IPS-15b (cell line): ENCODE measurements around the gene ZDHHC5.
A peak's percentile ranks its signal among the peaks of the same experiment; 100 is the strongest.

Experiments
- H3K27me3 ChIP-seq: one replicate; pipeline ENCODE4 v1.6.1; 2013; ENCODE audit warnings: low read length; ENCODE audit not compliant: control insufficient read depth, insufficient read depth
- H3K36me3 ChIP-seq: one replicate; pipeline ENCODE4 v1.6.1; 2013; ENCODE audit warnings: low read length; ENCODE audit not compliant: control insufficient read depth, insufficient read depth
- H3K4me1 ChIP-seq: one replicate; pipeline ENCODE4 v1.6.1; 2013; ENCODE audit warnings: mild to moderate bottlenecking, low read length; ENCODE audit not compliant: control insufficient read depth, insufficient read depth
- H3K4me3 ChIP-seq: one replicate; pipeline ENCODE4 v1.5.1; 2013; ENCODE audit warnings: low read depth, low read length
- H3K9ac ChIP-seq: one replicate; pipeline ENCODE4 v1.6.1; 2013; ENCODE audit warnings: low read depth, mild to moderate bottlenecking, low read length
- H3K9me3 ChIP-seq: one replicate; pipeline ENCODE4 v1.6.1; 2013; ENCODE audit warnings: mild to moderate bottlenecking, low read length; ENCODE audit not compliant: control insufficient read depth, insufficient read depth

Gene ZDHHC5

GRCh38 chr11:57653163-57653562, 14.8 kb upstream of the ZDHHC5 start:
- Histone ChIP-seq H3K4me3 (no peak overlapping the region), H3K9ac (no peak overlapping the region), H3K9me3 (no peaks in the 10 kb centered on the region), H3K36me3 (no peaks in the 10 kb centered on the region), H3K27me3 (no peaks in the 10 kb centered on the region), H3K4me1 (peaks cover 22% of the 10 kb centered on the region)

DNA sequence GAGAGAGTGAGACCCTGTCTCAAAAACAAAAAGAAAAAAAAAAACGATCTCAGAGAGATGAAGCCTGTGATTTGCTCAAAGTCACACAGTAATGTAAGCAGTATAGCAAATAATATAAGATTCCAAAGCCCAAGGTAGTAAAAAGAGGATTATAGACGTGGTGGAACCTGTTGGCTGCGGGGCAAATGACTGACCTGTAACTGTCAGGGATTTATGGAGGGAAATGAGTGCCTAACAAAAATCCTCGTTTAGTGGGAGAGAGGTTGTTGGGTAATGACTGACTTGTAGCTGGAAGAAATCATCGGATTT, 11.1 kb upstream of the ZDHHC5 start:
- Histone ChIP-seq H3K4me1 (peaks cover 3% of the 10 kb centered on the region), H3K36me3 (peaks cover 9% of the 10 kb centered on the region), H3K27me3 (no peaks in the 10 kb centered on the region), H3K4me3 (peak overlapping the region; percentile 80), H3K9ac (no peak overlapping the region), H3K9me3 (no peaks in the 10 kb centered on the region)

DNA sequence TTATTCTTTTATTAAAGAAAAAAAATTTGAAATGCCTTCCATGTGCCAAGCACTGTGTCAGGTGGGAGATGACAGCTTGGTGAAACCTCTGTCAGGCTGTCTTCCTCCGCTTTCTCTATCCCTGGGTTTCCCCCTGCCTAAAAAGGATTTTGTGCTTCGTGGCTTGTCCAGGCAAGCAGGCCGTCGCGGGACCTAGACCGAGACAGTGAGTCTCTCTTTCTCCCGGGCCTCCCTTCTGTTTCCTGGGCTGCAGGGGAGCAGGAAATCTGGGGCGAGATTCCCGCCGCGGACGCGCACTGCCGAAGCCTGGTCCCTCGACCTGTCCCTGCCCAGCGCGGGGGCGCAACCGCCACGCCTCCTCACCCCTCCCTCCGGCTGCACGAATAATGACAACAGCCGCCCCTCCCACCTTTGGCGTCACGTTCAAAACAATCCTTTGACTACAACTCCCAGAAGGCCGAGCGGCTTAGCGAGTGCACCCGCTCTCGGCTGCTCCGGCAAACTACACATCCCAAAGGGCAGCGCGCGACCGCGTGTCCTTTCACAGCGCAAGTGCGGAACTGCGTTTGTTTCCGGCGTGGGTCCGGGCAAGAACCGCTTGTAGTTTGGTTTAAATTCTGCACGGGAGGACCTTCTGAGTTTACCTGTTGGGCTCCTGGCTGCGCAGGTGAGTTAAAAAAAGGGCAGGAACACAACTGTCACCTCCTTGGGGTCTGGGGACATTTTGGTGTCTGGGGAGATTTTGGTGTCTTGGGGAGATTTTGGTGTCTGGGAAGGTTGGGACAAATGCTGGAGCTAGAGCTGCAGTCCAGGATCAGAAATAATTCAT, 10.5 kb upstream of the ZDHHC5 start, which contains the start of gene CLP1:
Gene CLP1 (plus strand): TSS at position 569 of the 829 bp plus-strand sequence. CDS start 1,715 bp downstream, outside the sequence.
- Histone ChIP-seq H3K27me3 (no peaks in the 10 kb centered on the region), H3K9ac (peak within 1 kb of the TSS; percentile 47), H3K9me3 (no peaks in the 10 kb centered on the region), H3K36me3 (peaks cover 9% of the 10 kb centered on the region), H3K4me3 (peak within 1 kb of the TSS; percentile 80), H3K4me1 (peaks cover 3% of the 10 kb centered on the region)

GRCh38 chr11:57658023-57658361, 9.9 kb upstream of the ZDHHC5 start:
- H3K4me3 ChIP-seq: peak overlapping the region; percentile 80
- no peaks in the 10 kb centered on the region for H3K9me3 ChIP-seq
- peak overlapping the region; percentile 47 for H3K9ac ChIP-seq
- peaks cover 2% of the 10 kb centered on the region for H3K4me1 ChIP-seq
- H3K27me3 ChIP-seq: no peaks in the 10 kb centered on the region
- peaks cover 9% of the 10 kb centered on the region for H3K36me3 ChIP-seq

DNA sequence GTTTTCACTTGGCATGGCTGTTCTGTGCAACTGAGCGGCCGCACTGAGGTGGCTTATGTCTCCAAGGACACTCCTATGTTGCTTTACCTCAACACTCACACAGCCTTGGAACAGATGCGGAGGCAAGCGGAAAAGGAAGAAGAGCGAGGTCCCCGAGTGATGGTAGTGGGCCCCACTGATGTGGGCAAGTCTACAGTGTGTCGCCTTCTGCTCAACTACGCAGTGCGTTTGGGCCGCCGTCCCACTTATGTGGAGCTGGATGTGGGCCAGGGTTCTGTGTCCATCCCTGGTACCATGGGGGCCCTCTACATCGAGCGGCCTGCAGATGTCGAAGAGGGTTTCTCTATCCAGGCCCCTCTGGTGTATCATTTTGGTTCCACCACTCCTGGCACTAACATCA, 8.2 kb upstream of the ZDHHC5 start:
- Histone ChIP-seq H3K4me3 (no peak overlapping the region), H3K27me3 (no peaks in the 10 kb centered on the region), H3K4me1 (no peaks in the 10 kb centered on the region), H3K36me3 (peaks cover 9% of the 10 kb centered on the region), H3K9ac (no peak overlapping the region), H3K9me3 (no peaks in the 10 kb centered on the region)

GRCh38 chr11:57662893-57663292, 5.0 kb upstream of the ZDHHC5 start:
- H3K9ac ChIP-seq: no peak overlapping the region
- H3K27me3 ChIP-seq: no peaks in the 10 kb centered on the region
- peaks cover 9% of the 10 kb centered on the region for H3K36me3 ChIP-seq
- H3K9me3 ChIP-seq: no peaks in the 10 kb centered on the region
- no peak overlapping the region for H3K4me3 ChIP-seq
- no peaks in the 10 kb centered on the region for H3K4me1 ChIP-seq

- Histone ChIP-seq H3K4me3 (no peak overlapping the region), H3K9ac (no peak overlapping the region), H3K36me3 (peaks cover 9% of the 10 kb centered on the region)
These were observed 3.9 kb upstream of the ZDHHC5 start for GRCh38 chr11:57663975-57664374.

GRCh38 chr11:57667117-57667735, 688 bp upstream of the ZDHHC5 start:
- Histone ChIP-seq H3K4me1 (peaks cover 3% of the 10 kb centered on the region), H3K9ac (peak overlapping the region; percentile 100), H3K36me3 (no peaks in the 10 kb centered on the region), H3K4me3 (peak overlapping the region; percentile 97), H3K9me3 (no peaks in the 10 kb centered on the region), H3K27me3 (no peaks in the 10 kb centered on the region)

More at GRCh38 chr11:57663975-57664374, 3.9 kb upstream of the ZDHHC5 start:
- Histone ChIP-seq H3K27me3 (no peaks in the 10 kb centered on the region), H3K4me1 (no peaks in the 10 kb centered on the region), H3K9me3 (no peaks in the 10 kb centered on the region)

DNA sequence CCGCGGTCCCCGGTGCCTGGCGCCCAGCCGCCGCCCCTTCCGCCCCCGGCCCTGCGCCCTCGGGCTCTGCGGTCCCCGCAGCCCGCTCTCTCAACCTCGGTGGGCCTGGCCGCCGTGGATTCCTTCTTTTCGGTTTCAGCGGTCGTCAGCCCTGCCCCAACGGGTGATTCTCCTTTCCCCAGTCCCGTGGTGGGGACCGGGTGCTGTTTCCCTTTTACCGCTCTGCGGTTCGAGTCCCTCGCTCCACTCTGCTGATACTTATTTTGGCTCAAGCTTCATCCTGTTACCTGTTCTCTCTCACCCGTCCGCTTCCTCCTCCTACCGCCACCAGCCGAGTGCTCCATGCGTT, 494 bp downstream of the ZDHHC5 start:
- Histone ChIP-seq H3K4me3 (peak overlapping the region; percentile 97), H3K27me3 (no peaks in the 10 kb centered on the region), H3K4me1 (peaks cover 3% of the 10 kb centered on the region), H3K36me3 (no peaks in the 10 kb centered on the region), H3K9me3 (no peaks in the 10 kb centered on the region), H3K9ac (peak overlapping the region; percentile 100)

DNA sequence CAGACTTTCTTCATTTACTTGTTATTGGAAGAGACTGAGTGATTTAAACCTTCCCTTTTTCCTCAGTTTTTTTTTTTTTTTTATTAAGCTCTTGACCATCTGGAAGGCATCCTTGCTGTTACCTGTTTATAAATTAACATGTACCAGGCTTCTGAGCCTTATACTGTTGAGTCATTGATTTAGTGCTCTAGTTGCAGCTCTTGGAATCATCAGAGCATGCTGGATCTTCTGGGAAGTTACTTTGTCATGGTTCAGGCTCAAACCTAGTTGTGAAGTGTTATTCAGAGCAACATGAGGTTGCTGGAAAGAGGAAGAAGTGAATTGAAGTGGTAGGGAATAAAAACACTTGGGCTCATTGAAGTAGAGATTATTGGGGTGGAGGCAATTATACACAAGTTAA, 6.3 kb downstream of the ZDHHC5 start:
- Histone ChIP-seq H3K4me1 (peaks cover under 1% of the 10 kb centered on the region), H3K9ac (no peak overlapping the region), H3K4me3 (no peak overlapping the region), H3K27me3 (no peaks in the 10 kb centered on the region), H3K36me3 (peaks cover 4% of the 10 kb centered on the region), H3K9me3 (no peaks in the 10 kb centered on the region)

DNA sequence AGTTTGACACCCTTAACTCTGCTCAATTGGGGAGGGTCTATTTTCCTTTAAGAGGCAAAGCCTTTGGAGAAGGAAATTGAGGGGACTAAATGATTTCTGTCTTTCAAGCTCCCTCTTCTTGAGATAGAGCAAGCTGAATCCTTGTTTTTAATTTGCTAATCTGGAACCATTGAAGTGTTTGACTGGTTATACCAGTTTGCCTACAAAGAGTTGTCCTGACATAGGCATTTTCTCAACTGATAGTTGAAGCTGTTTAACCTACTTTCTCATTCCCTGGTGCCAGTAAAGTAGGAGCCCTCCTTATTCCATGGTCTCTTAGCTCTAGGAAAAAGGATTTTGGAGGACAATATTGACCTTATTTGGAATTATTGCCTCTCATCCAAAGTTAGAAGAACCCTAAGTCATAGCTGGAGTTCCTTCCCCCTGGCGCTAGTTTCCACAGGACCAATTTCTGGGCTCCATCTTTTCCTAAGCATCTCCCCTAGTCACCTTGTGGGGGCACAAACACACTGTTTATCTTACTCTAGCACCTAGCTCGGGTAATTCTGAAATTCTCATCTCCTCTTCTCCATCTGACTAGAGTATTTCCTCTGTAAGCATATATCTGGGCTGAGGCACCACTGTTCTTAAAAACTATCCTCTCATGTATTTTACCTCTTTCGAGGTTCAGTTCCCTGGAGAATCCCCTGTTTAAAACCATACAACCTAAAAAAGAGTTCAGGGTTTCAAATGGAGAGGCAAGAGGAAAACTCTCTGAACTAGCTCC, 7.4 kb downstream of the ZDHHC5 start:
- no peak overlapping the region for H3K4me3 ChIP-seq
- no peaks in the 10 kb centered on the region for H3K9me3 ChIP-seq
- no peaks in the 10 kb centered on the region for H3K4me1 ChIP-seq
- H3K36me3 ChIP-seq: peaks cover 4% of the 10 kb centered on the region
- H3K27me3 ChIP-seq: no peaks in the 10 kb centered on the region
- H3K9ac ChIP-seq: no peak overlapping the region

DNA sequence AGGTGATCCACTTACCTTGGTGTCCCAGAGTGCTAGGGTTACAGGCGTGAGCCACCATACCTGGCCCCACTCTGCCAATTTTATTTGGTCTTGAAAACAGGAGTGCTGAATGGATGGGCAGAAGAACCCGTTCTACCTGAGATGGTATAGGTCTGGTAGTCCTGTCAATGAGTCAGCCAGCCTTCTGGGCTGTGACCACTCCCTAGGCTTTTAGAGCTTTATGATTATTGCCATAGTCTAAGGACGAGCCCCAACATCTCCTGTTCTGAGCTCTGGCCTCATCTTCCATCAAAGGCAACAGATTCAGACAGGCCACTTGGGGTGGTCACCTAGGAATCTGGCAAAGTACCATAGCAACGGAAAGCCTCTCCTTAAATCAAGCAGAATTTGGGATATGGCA, 11.5 kb downstream of the ZDHHC5 start:
- Histone ChIP-seq H3K9ac (no peak overlapping the region), H3K4me1 (no peaks in the 10 kb centered on the region), H3K36me3 (peaks cover 12% of the 10 kb centered on the region), H3K27me3 (no peaks in the 10 kb centered on the region), H3K4me3 (no peak overlapping the region), H3K9me3 (no peaks in the 10 kb centered on the region)
